ENCODE data around the gene GDPGP1. TPM values are rescaled to one million over a fixed set of nuclear protein-coding genes. Genes with fewer than 3 reads are reported as not detected.
A peak's percentile ranks its signal among the peaks of the same experiment; 100 is the strongest.

Gene GDPGP1
- total RNA-seq, 1 donor from 2014 or later, result 8.4 TPM

DNA sequence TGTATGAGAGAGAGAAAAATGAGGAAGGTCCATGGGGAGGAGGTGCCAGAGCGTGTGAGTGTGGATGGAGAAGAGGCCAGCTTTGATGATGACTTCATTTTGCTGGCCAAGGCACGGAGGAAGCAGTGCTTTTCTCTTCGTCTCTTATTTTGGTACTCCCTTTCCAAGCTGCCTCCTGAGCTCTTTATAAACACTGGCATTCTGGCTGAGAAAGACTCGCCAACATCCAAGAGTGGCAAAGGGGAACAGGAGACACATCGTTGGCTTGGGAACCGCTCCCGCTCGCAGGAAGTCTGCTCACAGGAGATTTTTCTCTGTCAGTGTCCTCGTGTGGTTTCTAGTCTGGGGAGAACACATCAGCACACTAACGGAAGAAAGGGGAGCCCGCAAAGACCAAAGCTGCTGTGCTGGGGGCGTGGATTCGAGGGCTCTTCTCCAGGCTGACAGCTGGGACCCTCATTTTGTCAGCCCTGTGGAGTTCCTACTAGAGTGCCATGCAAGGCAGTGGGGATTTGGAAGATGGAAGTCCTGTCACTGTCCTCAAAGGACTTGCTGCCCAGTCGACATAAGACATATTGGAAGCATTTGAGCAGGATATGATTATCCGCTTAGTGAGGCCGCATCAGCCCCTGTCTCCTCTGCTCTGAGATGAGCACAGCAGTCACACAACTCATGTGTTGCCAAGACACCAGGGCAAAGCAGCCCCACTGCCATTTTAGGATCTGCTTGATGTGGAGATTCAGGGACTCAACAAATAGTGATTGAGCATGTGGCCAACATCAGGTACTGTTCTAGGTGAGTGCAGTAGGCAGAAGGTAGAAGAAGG is 40.8 kb upstream of the GDPGP1 start:
- DNase-seq (ENCODE audit: low spot score in 2 of 2, unreplicated experiment in 2 of 2), result no peak
- peaks cover 7% of the 10 kb centered on the region for H3K36me3 Mint-ChIP-seq
- H3K9me3 Mint-ChIP-seq, result no peaks in the 10 kb centered on the region
- TF ChIP-seq, protein P1, sequence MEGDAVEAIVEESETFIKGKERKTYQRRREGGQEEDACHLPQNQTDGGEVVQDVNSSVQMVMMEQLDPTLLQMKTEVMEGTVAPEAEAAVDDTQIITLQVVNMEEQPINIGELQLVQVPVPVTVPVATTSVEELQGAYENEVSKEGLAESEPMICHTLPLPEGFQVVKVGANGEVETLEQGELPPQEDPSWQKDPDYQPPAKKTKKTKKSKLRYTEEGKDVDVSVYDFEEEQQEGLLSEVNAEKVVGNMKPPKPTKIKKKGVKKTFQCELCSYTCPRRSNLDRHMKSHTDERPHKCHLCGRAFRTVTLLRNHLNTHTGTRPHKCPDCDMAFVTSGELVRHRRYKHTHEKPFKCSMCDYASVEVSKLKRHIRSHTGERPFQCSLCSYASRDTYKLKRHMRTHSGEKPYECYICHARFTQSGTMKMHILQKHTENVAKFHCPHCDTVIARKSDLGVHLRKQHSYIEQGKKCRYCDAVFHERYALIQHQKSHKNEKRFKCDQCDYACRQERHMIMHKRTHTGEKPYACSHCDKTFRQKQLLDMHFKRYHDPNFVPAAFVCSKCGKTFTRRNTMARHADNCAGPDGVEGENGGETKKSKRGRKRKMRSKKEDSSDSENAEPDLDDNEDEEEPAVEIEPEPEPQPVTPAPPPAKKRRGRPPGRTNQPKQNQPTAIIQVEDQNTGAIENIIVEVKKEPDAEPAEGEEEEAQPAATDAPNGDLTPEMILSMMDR (IDR thresholded peaks at IDR 0.05; ENCODE audit: unreplicated experiment), result no peak
- no peak overlapping the region for H3K4me3 Mint-ChIP-seq
- no peak overlapping the region for H3K27ac Mint-ChIP-seq
- H3K27me3 Mint-ChIP-seq (ENCODE audit: low read depth), result no peaks in the 10 kb centered on the region
- H3K4me1 Mint-ChIP-seq, result peaks cover 14% of the 10 kb centered on the region

DNA sequence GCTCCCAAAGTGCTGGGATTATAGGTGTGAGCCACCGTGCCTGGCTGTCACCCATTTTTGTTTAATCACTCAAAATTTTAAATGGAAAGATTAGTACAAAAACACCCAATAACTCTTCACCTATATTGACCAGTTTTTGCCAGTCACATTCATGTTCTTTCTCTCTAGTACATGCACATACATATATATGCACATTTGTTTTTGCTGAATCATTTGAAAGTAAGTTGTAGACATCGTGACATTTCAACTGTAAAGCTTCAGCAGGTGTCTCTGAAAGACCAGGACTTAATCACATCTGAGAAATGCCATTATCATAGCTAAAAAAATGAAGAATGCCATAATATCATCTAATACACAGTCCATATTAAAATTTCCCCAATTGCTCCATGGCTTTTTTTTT is 39.4 kb upstream of the GDPGP1 start:
- DNase-seq (ENCODE audit: low spot score in 2 of 2, unreplicated experiment in 2 of 2), result no peak
- H3K4me3 Mint-ChIP-seq, result no peak overlapping the region
- TF ChIP-seq, protein P1 (IDR thresholded peaks at IDR 0.05; ENCODE audit: unreplicated experiment), result no peak
- H3K27ac Mint-ChIP-seq, result no peak overlapping the region
- H3K4me1 Mint-ChIP-seq, result peaks cover 14% of the 10 kb centered on the region
- no peaks in the 10 kb centered on the region for H3K9me3 Mint-ChIP-seq
- peaks cover 7% of the 10 kb centered on the region for H3K36me3 Mint-ChIP-seq
- H3K27me3 Mint-ChIP-seq (ENCODE audit: low read depth), result no peaks in the 10 kb centered on the region

DNA sequence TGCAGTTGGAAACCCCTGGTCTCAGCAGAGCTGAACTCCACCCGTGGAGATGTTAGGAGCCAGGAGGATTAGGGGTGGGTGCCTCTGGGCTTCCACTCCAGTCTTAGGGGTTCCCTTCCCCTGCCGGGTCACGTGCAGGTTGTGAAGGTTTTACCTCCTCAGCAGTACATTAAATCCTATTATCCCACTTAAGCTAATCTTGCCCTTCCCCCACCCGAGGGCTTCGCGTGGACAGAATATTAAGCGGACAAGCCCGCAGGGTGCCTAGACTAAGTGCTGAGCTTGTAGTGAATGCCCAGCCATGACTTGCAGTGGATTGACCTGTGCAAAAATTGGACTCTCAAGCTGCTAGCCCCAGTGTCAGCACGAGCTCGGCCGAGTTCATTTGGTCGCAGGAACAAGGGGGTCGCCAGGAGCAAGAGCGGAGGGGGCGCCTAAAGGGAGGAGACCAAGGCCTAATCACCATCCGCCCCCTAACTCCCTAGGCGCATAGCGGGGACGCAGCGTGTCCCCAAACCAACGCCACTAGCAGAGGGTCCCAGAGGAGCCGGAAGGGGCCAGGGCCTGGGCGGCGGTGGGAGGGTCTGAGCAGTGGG is 33.4 kb upstream of the GDPGP1 start:
- Mint-ChIP-seq H3K27me3 (ENCODE audit: low read depth) (no peaks in the 10 kb centered on the region), H3K9me3 (no peaks in the 10 kb centered on the region), H3K4me1 (peaks cover 11% of the 10 kb centered on the region), H3K27ac (peak overlapping the region; percentile 38), H3K36me3 (no peaks in the 10 kb centered on the region), H3K4me3 (peak overlapping the region; percentile 77)
- TF ChIP-seq, protein P1 (IDR thresholded peaks at IDR 0.05; ENCODE audit: unreplicated experiment), result no peak
- no peak for DNase-seq (ENCODE audit: low spot score in 2 of 2, unreplicated experiment in 2 of 2)

DNA sequence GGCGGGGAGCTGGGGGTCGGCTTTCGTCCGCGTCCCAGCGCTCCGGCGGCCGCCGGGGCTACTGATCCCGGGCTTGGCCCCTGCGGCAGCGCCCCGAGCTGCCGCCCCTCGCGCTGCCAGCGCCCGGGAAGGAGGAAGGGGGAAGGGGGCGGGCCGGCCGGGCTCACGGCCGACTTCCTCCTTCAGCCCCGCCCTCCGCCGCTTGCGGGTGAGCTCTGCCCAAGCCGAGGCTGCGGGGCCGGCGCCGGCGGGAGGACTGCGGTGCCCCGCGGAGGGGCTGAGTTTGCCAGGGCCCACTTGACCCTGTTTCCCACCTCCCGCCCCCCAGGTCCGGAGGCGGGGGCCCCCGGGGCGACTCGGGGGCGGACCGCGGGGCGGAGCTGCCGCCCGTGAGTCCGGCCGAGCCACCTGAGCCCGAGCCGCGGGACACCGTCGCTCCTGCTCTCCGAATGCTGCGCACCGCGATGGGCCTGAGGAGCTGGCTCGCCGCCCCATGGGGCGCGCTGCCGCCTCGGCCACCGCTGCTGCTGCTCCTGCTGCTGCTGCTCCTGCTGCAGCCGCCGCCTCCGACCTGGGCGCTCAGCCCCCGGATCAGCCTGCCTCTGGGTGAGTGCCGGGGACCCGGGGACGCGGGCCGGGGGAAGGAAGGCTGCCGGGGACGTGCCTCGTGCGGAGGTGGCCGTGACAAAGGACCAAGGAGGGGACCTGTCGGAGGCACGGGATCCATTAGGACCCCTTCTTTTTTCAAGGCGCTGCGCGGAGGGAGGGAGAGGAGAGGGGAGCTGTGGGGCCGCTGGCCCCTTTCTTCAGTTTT is 32.7 kb upstream of the GDPGP1 start, which contains the start of gene SEMA4B:
SEMA4B (plus strand) TSS at position 201 of the 814 bp plus-strand sequence; CDS start at position 450, 249 bp downstream.
- TF ChIP-seq, protein P1 (IDR thresholded peaks at IDR 0.05; ENCODE audit: unreplicated experiment), result no peak
- DNase-seq (ENCODE audit: low spot score in 2 of 2, unreplicated experiment in 2 of 2), result peak; percentile 70 to 77
- Mint-ChIP-seq H3K36me3 (no peaks in the 10 kb centered on the region), H3K9me3 (no peaks in the 10 kb centered on the region), H3K4me3 (peak within 1 kb of the TSS; percentile 85), H3K27me3 (ENCODE audit: low read depth) (no peaks in the 10 kb centered on the region), H3K27ac (peak within 1 kb of the TSS; percentile 66), H3K4me1 (peaks cover 11% of the 10 kb centered on the region)

DNA sequence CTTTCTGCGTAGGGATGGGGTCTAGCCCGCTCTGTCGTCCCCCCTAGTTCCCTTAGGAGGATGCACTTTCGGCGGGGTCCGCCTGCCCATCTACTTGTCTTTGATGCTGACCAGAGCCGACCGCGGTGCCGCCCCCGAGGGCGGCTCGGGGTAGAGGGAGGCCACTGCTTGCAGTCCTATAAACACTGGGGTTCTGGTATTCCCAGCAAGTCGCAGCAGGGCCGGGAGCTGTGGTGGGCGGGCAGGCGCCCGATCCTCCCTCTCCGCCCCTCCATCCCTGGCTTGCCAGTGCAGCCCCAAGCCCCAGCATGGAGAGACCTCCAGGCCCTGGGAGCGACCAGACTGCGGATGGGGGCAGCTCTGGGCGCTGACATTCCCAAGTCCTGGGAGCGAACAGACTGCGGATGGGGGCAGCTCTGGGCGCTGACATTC is 32.0 kb upstream of the GDPGP1 start:
- no peak for DNase-seq (ENCODE audit: low spot score in 2 of 2, unreplicated experiment in 2 of 2)
- H3K4me1 Mint-ChIP-seq, result peaks cover 11% of the 10 kb centered on the region
- TF ChIP-seq, protein P1 (IDR thresholded peaks at IDR 0.05; ENCODE audit: unreplicated experiment), result no peak
- H3K36me3 Mint-ChIP-seq, result no peaks in the 10 kb centered on the region
- peak overlapping the region; percentile 85 for H3K4me3 Mint-ChIP-seq
- H3K27ac Mint-ChIP-seq, result peak overlapping the region; percentile 66
- H3K27me3 Mint-ChIP-seq (ENCODE audit: low read depth), result no peaks in the 10 kb centered on the region
- H3K9me3 Mint-ChIP-seq, result no peaks in the 10 kb centered on the region

All from mesothelial cell of epicardium (in vitro differentiated cells).